Neuron (in vitro differentiated cells): ENCODE results near the gene VPS37C.
"Not testable (repeated sequence)": the region's sequence is repeated elsewhere in the genome, so short reads cannot be mapped to it uniquely, and the experiment has no call there.

Experiments
- H2AFZ ChIP-seq: one replicate; pipeline ENCODE4 v1.6.1; 2013; ENCODE audit warnings: low read depth, mild to moderate bottlenecking, inconsistent platforms, low read length, moderate library complexity
- H3K27me3 ChIP-seq: one replicate; pipeline ENCODE4 v1.6.1; 2013; ENCODE audit warnings: low read length; ENCODE audit not compliant: insufficient read depth
- H3K36me3 ChIP-seq: one replicate; pipeline ENCODE4 v1.6.1; 2013; ENCODE audit warnings: low read length; ENCODE audit not compliant: insufficient read depth
- H3K4me1 ChIP-seq: one replicate; pipeline ENCODE4 v1.6.1; 2013; ENCODE audit warnings: low read length; ENCODE audit not compliant: insufficient read depth
- H3K4me3 ChIP-seq: 2 replicates; pipeline ENCODE4 v1.5.1; 2013; ENCODE audit warnings: mild to moderate bottlenecking, low read length, moderate library complexity
- H3K9me3 ChIP-seq: one replicate; pipeline ENCODE4 v1.6.1; 2013; ENCODE audit warnings: low read length

Gene VPS37C

GRCh38 chr11:61170566-61170965, 9.3 kb upstream of the VPS37C start:
- Histone ChIP-seq H2AFZ (no peak overlapping the region), H3K4me3 (no peak overlapping the region), H3K4me1 (no peaks in the 10 kb centered on the region), H3K36me3 (no peaks in the 10 kb centered on the region), H3K27me3 (peaks cover 3% of the 10 kb centered on the region), H3K9me3 (no peaks in the 10 kb centered on the region)

DNA sequence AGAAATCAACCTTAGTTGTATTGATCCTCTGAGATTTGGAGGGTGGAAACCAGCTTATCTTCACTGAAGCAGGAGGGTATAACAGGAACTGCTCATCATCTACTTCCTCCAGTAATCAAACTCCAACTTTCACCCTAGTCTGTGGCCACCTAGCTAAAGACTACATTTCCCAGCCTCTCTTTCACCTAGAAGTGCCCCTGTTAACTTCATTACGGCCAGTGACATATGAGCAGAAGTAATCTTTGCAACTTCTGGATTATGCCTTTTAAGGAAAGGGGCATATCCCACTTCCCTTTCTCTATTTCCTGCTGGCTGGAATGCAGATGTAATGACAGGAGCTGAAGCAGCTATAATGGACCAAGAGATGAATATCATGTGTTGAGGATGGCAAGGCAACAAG, 7.6 kb upstream of the VPS37C start:
- no peak overlapping the region for H3K4me3 ChIP-seq
- no peak overlapping the region for H2AFZ ChIP-seq
- H3K36me3 ChIP-seq = no peaks in the 10 kb centered on the region
- no peaks in the 10 kb centered on the region for H3K9me3 ChIP-seq
- H3K4me1 ChIP-seq = no peaks in the 10 kb centered on the region
- H3K27me3 ChIP-seq = no peaks in the 10 kb centered on the region

DNA sequence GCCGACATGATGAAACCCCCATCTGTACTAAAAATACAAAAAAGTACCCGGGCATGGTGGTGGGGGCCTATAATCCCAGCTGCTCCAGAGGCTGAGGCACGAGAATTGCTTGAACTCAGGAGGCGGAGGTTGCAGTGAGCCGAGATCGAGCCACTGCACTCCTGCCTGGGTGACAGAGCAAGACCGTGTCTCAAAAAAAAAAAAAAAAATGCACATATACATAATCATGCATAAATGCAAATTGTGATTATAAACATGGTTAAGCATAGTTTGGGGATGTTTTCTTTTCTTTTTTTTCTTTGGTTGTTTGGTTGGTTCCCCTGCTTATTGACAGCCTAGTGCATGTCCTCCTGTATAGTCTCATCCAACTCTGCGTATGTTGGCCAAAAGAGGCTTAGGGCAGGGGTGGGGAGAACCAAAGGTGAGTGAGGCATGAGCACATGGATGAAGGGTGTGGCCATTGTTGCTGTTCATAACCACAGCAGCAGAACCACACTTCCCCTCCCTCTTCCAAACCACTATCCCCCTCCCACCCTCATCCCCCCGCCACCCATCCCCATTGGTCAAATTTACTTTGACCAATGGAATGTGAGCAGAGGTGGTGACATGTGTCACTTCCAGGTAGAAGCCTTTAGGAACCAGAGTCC, 6.9 kb upstream of the VPS37C start:
- no peaks in the 10 kb centered on the region for H3K4me1 ChIP-seq
- no peaks in the 10 kb centered on the region for H3K36me3 ChIP-seq
- no peak overlapping the region for H3K4me3 ChIP-seq
- H3K9me3 ChIP-seq = no peaks in the 10 kb centered on the region
- H3K27me3 ChIP-seq = no peaks in the 10 kb centered on the region
- H2AFZ ChIP-seq = no peak overlapping the region

DNA sequence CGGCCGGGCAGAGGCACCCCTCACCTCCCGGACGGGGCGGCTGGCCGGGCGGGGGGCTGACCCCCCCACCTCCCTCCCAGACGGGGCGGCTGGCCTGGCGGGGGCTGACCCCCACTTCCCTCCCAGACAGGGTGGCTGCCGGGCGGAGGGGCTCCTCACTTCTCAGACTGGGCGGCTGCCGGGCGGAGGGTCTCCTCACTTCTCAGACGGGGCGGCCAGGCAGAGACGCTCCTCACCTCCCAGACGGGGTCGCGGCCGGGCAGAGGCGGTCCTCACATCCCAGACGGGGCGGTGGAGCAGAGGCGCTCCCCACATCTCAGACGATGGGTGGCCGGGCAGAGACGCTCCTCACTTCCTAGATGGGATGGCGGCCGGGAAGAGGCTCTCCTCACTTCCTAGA, 5.1 kb upstream of the VPS37C start:
- not testable (repeated sequence) for H3K4me1 ChIP-seq, H3K27me3 ChIP-seq, H3K9me3 ChIP-seq, H3K36me3 ChIP-seq, H2AFZ ChIP-seq, H3K4me3 ChIP-seq

DNA sequence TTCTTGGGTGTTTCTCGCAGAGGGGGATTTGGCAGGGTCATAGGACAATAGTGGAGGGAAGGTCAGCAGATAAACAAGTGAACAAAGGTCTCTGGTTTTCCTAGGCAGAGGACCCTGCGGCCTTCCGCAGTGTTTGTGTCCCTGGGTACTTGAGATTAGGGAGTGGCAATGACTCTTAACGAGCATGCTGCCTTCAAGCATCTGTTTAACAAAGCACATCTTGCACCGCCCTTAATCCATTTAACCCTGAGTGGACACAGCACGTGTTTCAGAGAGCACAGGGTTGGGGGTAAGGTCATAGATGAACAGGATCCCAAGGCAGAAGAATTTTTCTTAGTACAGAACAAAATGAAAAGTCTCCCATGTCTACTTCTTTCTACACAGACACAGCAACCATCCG, 4.6 kb upstream of the VPS37C start:
- not testable (repeated sequence) for H3K9me3 ChIP-seq, H3K27me3 ChIP-seq, H3K4me3 ChIP-seq, H3K4me1 ChIP-seq, H2AFZ ChIP-seq, H3K36me3 ChIP-seq

- Histone ChIP-seq H3K4me3 (no peak overlapping the region), H3K27me3 (no peaks in the 10 kb centered on the region), H3K36me3 (no peaks in the 10 kb centered on the region), H3K9me3 (no peaks in the 10 kb centered on the region), H2AFZ (no peak overlapping the region), H3K4me1 (peaks cover 17% of the 10 kb centered on the region)
These were observed 3.6 kb upstream of the VPS37C start for GRCh38 chr11:61164606-61165424.

GRCh38 chr11:61163714-61164605, 2.7 kb upstream of the VPS37C start:
- H3K4me3 ChIP-seq = no peak overlapping the region
- no peak overlapping the region for H2AFZ ChIP-seq
- no peaks in the 10 kb centered on the region for H3K9me3 ChIP-seq
- no peaks in the 10 kb centered on the region for H3K36me3 ChIP-seq
- H3K27me3 ChIP-seq = no peaks in the 10 kb centered on the region
- H3K4me1 ChIP-seq = peaks cover 18% of the 10 kb centered on the region

DNA sequence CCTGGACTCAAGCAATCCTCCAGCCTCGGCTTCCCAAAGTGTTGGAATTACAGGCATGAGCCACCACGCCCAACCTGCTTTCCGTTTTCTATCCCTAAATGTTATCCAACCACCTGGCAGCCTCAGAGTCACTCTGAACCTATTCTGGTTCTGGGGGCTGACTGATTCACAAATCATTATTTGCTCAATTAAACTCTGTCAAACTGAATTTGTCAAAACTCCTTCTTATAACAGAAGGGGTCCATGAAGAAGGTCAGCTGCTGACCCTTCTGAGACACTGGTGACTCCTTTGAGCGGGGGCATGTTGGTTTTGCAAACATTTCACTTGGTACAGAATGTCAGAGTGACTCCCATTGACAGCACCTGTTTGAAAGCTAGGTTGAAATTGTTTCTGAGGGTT, 1.8 kb upstream of the VPS37C start:
- H2AFZ ChIP-seq = no peak overlapping the region

DNA sequence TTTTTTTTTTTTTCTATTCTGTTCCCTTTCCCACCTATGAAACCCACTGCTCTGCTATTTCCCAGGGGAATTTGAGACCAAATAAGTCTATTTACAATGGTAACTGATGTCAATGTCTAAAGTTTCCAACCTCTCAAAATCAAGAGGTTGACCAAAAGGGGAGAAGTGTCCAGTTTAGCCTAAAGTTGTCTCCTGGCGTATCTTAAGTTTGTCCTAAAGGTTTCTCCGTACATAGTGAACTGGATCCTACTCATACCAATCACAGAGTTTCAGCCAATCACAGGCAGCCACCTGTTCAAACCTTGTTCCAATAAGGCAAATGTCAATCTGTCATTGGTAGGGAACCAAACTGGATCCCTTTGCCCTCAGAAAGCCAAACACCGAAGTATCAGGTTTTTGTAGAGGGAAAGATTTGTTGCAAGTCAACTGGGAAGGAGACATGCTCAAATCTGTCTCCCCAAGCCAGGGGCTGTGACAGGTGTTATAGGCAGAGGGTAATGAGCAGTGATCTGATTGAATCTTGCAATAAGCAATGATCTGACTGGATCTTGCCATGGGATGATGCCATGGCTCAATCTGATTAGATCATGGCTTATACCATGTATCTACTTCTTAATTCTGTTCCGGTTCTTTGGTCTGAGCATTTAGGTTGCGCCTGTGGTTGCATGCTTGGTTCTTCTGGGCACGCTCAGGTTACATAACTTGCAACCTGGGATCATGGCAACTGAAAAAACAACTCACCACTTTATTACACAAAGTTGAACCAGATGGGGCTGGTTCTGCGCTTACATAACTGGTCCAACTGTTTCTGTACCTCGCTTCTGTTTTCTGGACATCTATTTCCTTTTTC, 1.1 kb upstream of the VPS37C start:
- Histone ChIP-seq H2AFZ (peak overlapping the region; percentile 60), H3K4me1 (peaks cover 18% of the 10 kb centered on the region), H3K4me3 (peak overlapping the region; percentile 72), H3K27me3 (no peaks in the 10 kb centered on the region), H3K9me3 (no peaks in the 10 kb centered on the region), H3K36me3 (peaks cover 4% of the 10 kb centered on the region)

More for the DNA sequence above, 1.8 kb upstream of the VPS37C start:
- Histone ChIP-seq H3K4me1 (peaks cover 18% of the 10 kb centered on the region), H3K4me3 (no peak overlapping the region), H3K9me3 (no peaks in the 10 kb centered on the region), H3K27me3 (no peaks in the 10 kb centered on the region), H3K36me3 (no peaks in the 10 kb centered on the region)

- Histone ChIP-seq H3K36me3 (peaks cover 4% of the 10 kb centered on the region), H3K4me3 (peak overlapping the region; percentile 72), H3K4me1 (peaks cover 18% of the 10 kb centered on the region), H3K9me3 (no peaks in the 10 kb centered on the region), H3K27me3 (no peaks in the 10 kb centered on the region), H2AFZ (peak overlapping the region; percentile 60)
These were observed 588 bp downstream of the VPS37C start for GRCh38 chr11:61160487-61161189.

DNA sequence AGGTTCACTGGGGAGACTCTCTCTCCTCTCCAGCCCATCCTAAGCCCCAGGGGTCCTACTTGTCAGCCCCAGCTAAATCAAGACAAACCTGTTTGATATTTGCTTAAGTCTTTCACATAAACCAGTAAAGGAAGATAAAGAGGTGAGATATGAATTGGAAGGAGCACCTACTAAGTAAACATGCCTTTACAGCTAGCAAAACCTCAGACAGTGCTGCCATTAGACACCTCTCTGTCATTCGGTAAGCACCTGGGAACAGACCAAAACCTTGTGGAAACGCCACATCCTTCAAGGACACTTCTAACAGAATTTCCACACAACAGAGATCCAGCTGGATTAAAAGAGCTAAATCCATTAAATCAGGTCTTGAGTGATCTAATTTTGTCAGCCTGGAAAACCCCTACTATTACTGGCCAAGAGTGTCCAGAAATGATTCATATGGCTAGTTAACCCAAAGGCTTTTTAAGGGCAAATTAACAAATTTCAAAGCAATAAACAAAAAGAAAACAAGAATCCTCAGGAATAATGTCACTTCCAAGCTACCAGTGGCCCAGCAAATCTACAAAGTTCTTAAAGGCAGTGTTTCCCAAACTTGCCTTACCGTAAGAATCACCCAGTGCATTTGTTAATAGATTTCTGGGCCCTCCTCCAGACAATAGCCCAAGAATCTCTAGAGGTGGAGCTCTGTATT, 2.4 kb downstream of the VPS37C start:
- Histone ChIP-seq H3K9me3 (peaks cover 6% of the 10 kb centered on the region), H3K4me3 (no peak overlapping the region), H3K36me3 (peaks cover 4% of the 10 kb centered on the region), H2AFZ (no peak overlapping the region), H3K4me1 (peaks cover 18% of the 10 kb centered on the region), H3K27me3 (no peaks in the 10 kb centered on the region)
